GM12878 (cell line): ENCODE measurements around the gene CCNI. TPM values are rescaled to one million over a fixed set of nuclear protein-coding genes. Genes with fewer than 3 reads are reported as not detected.

Source experiments
- BMI1 ChIP-seq: fragments of 450-650 bp; IDR thresholded peaks from 2 replicates; pipeline ENCODE4 v1.6.1; 2016; ENCODE audit warnings: mild to moderate bottlenecking, moderate library complexity, borderline replicate concordance
- CBX3 ChIP-seq: fragments of 200-600 bp; sonication (generic); IDR thresholded peaks from 2 replicates; pipeline ENCODE4 v1.6.1; 2016; ENCODE audit warnings: low read depth, borderline replicate concordance
- CHD4 ChIP-seq: fragments of 200-600 bp; sonication (generic); IDR thresholded peaks from 2 replicates; pipeline ENCODE4 v1.6.1; 2016; ENCODE audit warnings: mild to moderate bottlenecking
- CREB1 ChIP-seq: IDR thresholded peaks from 2 replicates; pipeline ENCODE4 v1.6.1; 2012; ENCODE audit warnings: low read depth, mild to moderate bottlenecking, inconsistent platforms
- EZH2 ChIP-seq: IDR thresholded peaks from 2 replicates; pipeline ENCODE4 v1.6.1; 2012; ENCODE audit warnings: low read depth, mild to moderate bottlenecking, control low read depth, inconsistent platforms, low read length, borderline replicate concordance; ENCODE audit not compliant: control insufficient read depth
- FOXM1 ChIP-seq: IDR thresholded peaks from 2 replicates; pipeline ENCODE4 v1.6.1; 2012; ENCODE audit warnings: low read depth, mild to moderate bottlenecking, inconsistent platforms, low read length, moderate library complexity
- GABPA ChIP-seq: IDR thresholded peaks from 2 replicates; pipeline ENCODE4 v1.6.1; 2014; ENCODE audit warnings: antibody characterized with exemption, low read depth, mild to moderate bottlenecking, inconsistent platforms
- IRF4 ChIP-seq: IDR thresholded peaks from 2 replicates; pipeline ENCODE4 v1.6.1; 2011; ENCODE audit warnings: low read depth, low read length
- MYC ChIP-seq: IDR thresholded peaks from 2 replicates; pipeline ENCODE4 v1.6.1; 2011; ENCODE audit warnings: mild to moderate bottlenecking, low read length, moderate library complexity, inconsistent platforms; ENCODE audit not compliant: insufficient read depth, insufficient replicate concordance, insufficient read length, severe bottlenecking
- NR2C1 ChIP-seq: fragments of 450-650 bp; IDR thresholded peaks from 2 replicates; pipeline ENCODE4 v1.6.1; 2017; ENCODE audit warnings: antibody characterized with exemption, mild to moderate bottlenecking, moderate library complexity
- PAX5 ChIP-seq: IDR thresholded peaks from 2 replicates; pipeline ENCODE4 v1.6.1; 2011; ENCODE audit warnings: low read depth, low read length, borderline replicate concordance
- STAT1 ChIP-seq: fragments of 450-650 bp; conservative IDR thresholded peaks from 2 replicates; pipeline ENCODE4 v1.6.1; 2014; ENCODE audit warnings: antibody characterized with exemption, mild to moderate bottlenecking
- TBL1XR1 ChIP-seq: IDR thresholded peaks from 2 replicates; pipeline ENCODE4 v1.6.1; 2012; ENCODE audit warnings: low read depth, low read length, improper control_type of control experiment
- ZNF622 ChIP-seq: fragments of 450-650 bp; IDR thresholded peaks from 2 replicates; pipeline ENCODE4 v1.6.1; 2017; ENCODE audit warnings: mild to moderate bottlenecking, inconsistent platforms
- polyA plus RNA-seq, 11 experiments: library from polyadenylated mRNA; depleted of rRNA in 4 of 11; unstranded in 6 of 11; stranded (reverse) in 5 of 11; fragments of >200 nt; fragmentation: Nextera tagmentation in 4 of 11; fragmentation: Illumina TruSeq in 1 of 11; extraction: Ambion mirVana in 4 of 11; extraction: Trizol in 1 of 11; gene quantifications; 1 replicate in 1 of 11; 2 replicates in 10 of 11; pipeline versions ENCODE4 v1.2.1 to v1.2.3, GENCODE V29; 2011 to 2016; ENCODE audit warnings: inconsistent platforms in 2 of 11, missing spikeins in 2 of 11, low read depth in 1 of 11
- total RNA-seq, 4 experiments: library from RNA; depleted of rRNA in 3 of 4; stranded (reverse); fragments of >200 nt in 3 of 4; fragmentation: Illumina TruSeq in 1 of 4; extraction: Trizol in 1 of 4; gene quantifications; 2 replicates each; pipeline versions ENCODE4 v1.2.1 to v1.2.3, GENCODE V29; 2013 to 2021
- TF ChIP-seq, protein P1 (sequence below): fragments of 150-350 bp; IDR thresholded peaks from 2 replicates; pipeline ENCODE4 v1.6.1; 2016; ENCODE audit warnings: low read depth, low read length
- TF ChIP-seq, protein P2 (sequence below): fragments of 450-650 bp; IDR thresholded peaks from 2 replicates; pipeline ENCODE4 v1.6.1; 2017; ENCODE audit warnings: mild to moderate bottlenecking, moderate library complexity
- TF ChIP-seq, protein P3 (sequence below): fragments of 450-650 bp; IDR thresholded peaks from 2 replicates; pipeline ENCODE4 v1.6.1; 2017; ENCODE audit warnings: antibody characterized with exemption, mild to moderate bottlenecking, moderate library complexity
- TF ChIP-seq, protein P4 (sequence below): IDR thresholded peaks from 2 replicates; pipeline ENCODE4 v1.6.1; 2012; ENCODE audit warnings: low read length, inconsistent platforms

CCNI gene
- total and polyA plus RNA-seq, 10 of the 15 experiments (the other 5 are each of a cell fraction or from before 2014, with no cell fraction given): 70.6 to 178 (median 105) TPM

DNA sequence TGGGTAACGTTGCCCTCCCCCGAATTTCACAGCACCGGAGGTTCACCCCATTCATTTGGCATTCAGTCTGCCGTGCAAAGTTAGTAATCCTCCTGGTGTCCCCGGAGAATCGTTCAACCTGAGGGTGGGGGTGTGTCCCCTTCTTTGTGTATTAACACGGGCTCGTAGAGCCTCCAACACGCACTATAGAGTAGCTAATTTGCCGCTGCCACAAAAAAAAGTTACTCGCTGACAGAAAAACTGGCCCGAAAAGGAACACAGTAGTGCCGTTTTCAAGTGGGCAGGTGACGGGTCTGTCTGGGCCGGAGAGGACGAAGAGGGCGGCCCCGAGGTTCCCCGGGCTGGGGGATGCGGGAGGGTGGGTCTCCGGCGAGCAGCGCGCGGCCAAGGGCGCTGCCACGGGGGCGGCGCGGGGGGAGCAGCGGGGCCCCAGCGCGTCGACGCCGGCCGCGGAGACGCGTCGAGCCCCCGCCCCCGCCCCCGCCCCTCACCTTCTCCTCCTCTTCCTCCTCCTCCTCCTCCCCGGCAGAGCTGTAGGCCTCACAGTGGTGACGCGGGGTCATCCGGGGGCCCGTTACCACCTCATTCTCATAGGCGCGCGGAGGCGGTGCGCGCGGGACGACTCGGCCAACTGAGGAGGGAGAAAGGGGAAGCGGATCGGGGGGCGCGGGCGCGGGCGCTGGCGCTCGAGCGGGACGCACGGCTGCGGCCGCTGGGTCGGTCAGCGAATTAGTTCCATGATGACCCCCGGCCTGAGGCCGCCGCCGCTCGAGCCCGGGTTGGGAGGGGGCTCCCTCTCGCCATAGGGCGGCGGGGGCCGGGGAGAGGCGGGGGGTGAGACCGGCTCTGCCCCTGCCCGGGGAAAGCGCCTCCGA lies 571 bp downstream of the CCNI start (continued):
- TF ChIP-seq, protein P1, sequence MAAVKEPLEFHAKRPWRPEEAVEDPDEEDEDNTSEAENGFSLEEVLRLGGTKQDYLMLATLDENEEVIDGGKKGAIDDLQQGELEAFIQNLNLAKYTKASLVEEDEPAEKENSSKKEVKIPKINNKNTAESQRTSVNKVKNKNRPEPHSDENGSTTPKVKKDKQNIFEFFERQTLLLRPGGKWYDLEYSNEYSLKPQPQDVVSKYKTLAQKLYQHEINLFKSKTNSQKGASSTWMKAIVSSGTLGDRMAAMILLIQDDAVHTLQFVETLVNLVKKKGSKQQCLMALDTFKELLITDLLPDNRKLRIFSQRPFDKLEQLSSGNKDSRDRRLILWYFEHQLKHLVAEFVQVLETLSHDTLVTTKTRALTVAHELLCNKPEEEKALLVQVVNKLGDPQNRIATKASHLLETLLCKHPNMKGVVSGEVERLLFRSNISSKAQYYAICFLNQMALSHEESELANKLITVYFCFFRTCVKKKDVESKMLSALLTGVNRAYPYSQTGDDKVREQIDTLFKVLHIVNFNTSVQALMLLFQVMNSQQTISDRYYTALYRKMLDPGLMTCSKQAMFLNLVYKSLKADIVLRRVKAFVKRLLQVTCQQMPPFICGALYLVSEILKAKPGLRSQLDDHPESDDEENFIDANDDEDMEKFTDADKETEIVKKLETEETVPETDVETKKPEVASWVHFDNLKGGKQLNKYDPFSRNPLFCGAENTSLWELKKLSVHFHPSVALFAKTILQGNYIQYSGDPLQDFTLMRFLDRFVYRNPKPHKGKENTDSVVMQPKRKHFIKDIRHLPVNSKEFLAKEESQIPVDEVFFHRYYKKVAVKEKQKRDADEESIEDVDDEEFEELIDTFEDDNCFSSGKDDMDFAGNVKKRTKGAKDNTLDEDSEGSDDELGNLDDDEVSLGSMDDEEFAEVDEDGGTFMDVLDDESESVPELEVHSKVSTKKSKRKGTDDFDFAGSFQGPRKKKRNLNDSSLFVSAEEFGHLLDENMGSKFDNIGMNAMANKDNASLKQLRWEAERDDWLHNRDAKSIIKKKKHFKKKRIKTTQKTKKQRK: no peak
- TF ChIP-seq, protein P2, sequence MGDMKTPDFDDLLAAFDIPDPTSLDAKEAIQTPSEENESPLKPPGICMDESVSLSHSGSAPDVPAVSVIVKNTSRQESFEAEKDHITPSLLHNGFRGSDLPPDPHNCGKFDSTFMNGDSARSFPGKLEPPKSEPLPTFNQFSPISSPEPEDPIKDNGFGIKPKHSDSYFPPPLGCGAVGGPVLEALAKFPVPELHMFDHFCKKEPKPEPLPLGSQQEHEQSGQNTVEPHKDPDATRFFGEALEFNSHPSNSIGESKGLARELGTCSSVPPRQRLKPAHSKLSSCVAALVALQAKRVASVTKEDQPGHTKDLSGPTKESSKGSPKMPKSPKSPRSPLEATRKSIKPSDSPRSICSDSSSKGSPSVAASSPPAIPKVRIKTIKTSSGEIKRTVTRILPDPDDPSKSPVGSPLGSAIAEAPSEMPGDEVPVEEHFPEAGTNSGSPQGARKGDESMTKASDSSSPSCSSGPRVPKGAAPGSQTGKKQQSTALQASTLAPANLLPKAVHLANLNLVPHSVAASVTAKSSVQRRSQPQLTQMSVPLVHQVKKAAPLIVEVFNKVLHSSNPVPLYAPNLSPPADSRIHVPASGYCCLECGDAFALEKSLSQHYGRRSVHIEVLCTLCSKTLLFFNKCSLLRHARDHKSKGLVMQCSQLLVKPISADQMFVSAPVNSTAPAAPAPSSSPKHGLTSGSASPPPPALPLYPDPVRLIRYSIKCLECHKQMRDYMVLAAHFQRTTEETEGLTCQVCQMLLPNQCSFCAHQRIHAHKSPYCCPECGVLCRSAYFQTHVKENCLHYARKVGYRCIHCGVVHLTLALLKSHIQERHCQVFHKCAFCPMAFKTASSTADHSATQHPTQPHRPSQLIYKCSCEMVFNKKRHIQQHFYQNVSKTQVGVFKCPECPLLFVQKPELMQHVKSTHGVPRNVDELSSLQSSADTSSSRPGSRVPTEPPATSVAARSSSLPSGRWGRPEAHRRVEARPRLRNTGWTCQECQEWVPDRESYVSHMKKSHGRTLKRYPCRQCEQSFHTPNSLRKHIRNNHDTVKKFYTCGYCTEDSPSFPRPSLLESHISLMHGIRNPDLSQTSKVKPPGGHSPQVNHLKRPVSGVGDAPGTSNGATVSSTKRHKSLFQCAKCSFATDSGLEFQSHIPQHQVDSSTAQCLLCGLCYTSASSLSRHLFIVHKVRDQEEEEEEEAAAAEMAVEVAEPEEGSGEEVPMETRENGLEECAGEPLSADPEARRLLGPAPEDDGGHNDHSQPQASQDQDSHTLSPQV: no peak
- TF ChIP-seq MYC (no peak), EZH2 (no peak), ZNF622 (no peak), BMI1 (no peak), CBX3 (no peak), PAX5 (no peak), STAT1 (no peak), FOXM1 (no peak), NR2C1 (peak; percentile 27; the same call in 1 of the 2 replicates), GABPA (no peak), IRF4 (no peak), CHD4 (no peak), TBL1XR1 (no peak), CREB1 (peak; percentile 72)
- TF ChIP-seq, protein P3, sequence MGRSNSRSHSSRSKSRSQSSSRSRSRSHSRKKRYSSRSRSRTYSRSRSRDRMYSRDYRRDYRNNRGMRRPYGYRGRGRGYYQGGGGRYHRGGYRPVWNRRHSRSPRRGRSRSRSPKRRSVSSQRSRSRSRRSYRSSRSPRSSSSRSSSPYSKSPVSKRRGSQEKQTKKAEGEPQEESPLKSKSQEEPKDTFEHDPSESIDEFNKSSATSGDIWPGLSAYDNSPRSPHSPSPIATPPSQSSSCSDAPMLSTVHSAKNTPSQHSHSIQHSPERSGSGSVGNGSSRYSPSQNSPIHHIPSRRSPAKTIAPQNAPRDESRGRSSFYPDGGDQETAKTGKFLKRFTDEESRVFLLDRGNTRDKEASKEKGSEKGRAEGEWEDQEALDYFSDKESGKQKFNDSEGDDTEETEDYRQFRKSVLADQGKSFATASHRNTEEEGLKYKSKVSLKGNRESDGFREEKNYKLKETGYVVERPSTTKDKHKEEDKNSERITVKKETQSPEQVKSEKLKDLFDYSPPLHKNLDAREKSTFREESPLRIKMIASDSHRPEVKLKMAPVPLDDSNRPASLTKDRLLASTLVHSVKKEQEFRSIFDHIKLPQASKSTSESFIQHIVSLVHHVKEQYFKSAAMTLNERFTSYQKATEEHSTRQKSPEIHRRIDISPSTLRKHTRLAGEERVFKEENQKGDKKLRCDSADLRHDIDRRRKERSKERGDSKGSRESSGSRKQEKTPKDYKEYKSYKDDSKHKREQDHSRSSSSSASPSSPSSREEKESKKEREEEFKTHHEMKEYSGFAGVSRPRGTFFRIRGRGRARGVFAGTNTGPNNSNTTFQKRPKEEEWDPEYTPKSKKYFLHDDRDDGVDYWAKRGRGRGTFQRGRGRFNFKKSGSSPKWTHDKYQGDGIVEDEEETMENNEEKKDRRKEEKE: no peak
- TF ChIP-seq, protein P4, sequence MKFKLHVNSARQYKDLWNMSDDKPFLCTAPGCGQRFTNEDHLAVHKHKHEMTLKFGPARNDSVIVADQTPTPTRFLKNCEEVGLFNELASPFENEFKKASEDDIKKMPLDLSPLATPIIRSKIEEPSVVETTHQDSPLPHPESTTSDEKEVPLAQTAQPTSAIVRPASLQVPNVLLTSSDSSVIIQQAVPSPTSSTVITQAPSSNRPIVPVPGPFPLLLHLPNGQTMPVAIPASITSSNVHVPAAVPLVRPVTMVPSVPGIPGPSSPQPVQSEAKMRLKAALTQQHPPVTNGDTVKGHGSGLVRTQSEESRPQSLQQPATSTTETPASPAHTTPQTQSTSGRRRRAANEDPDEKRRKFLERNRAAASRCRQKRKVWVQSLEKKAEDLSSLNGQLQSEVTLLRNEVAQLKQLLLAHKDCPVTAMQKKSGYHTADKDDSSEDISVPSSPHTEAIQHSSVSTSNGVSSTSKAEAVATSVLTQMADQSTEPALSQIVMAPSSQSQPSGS: no peak
